OCI-LY1 (cell line): ENCODE data around the gene TGFBR2.
"Not testable (repeated sequence)": the region's sequence is repeated elsewhere in the genome, so short reads cannot be mapped to it uniquely, and the experiment has no call there.

Experiments
- H2AFZ ChIP-seq: fragments of 200-600 bp; sonication (generic), shearing (Covaris generic); 2 replicates; pipeline ENCODE4 v1.6.0; 2014; ENCODE audit warnings: antibody characterized with exemption, mild to moderate bottlenecking, low read length
- H3F3A ChIP-seq: fragments of 200-600 bp; sonication (generic), shearing (Covaris generic); 2 replicates; pipeline ENCODE4 v1.6.0; 2014; ENCODE audit warnings: mild to moderate bottlenecking, antibody characterized with exemption, low read length, moderate library complexity; ENCODE audit not compliant: insufficient read depth
- H3K27ac ChIP-seq: fragments of 200-600 bp; sonication (generic); 2 replicates; pipeline ENCODE4 v1.5.1; 2014; ENCODE audit warnings: low read length, mixed run types, mild to moderate bottlenecking, low read depth; ENCODE audit not compliant: poor library complexity, severe bottlenecking
- H3K27me3 ChIP-seq: fragments of 200-600 bp; sonication (generic); 2 replicates; pipeline ENCODE4 v1.6.0; 2014; ENCODE audit warnings: antibody characterized with exemption, mild to moderate bottlenecking, low read length, moderate library complexity; ENCODE audit not compliant: insufficient read depth
- H3K36me3 ChIP-seq: fragments of 200-600 bp; sonication (generic); 2 replicates; pipeline ENCODE4 v1.6.1; 2014; ENCODE audit warnings: mild to moderate bottlenecking, antibody characterized with exemption, low read length, moderate library complexity, mixed read lengths; ENCODE audit not compliant: insufficient read depth
- H3K4me1 ChIP-seq: fragments of 200-600 bp; sonication (generic); 2 replicates; pipeline ENCODE4 v1.5.1; 2014; ENCODE audit warnings: mild to moderate bottlenecking, low read length, moderate library complexity; ENCODE audit not compliant: insufficient read depth, severe bottlenecking
- H3K4me2 ChIP-seq: fragments of 200-600 bp; sonication (generic), shearing (Covaris generic); 2 replicates; pipeline ENCODE4 v1.6.1; 2014; ENCODE audit warnings: low read length
- H3K4me3 ChIP-seq: fragments of 200-600 bp; sonication (generic); 2 replicates; pipeline ENCODE4 v1.5.1; 2014; ENCODE audit warnings: low read length, low read depth, mild to moderate bottlenecking, mixed read lengths; ENCODE audit not compliant: poor library complexity, severe bottlenecking
- H3K79me2 ChIP-seq: fragments of 200-600 bp; shearing (Covaris generic); 2 replicates; pipeline ENCODE4 v1.6.1; 2016; ENCODE audit warnings: mixed run types, low read length, mixed read lengths; ENCODE audit not compliant: insufficient read depth
- H3K9ac ChIP-seq: fragments of 200-600 bp; sonication (generic), shearing (Covaris generic); 2 replicates; pipeline ENCODE4 v1.6.1; 2014; ENCODE audit warnings: mild to moderate bottlenecking, low read length, mixed read lengths
- H3K9me2 ChIP-seq: fragments of 200-600 bp; sonication (generic), shearing (Covaris generic); 2 replicates; pipeline ENCODE4 v1.6.1; 2014; ENCODE audit warnings: low read depth, mild to moderate bottlenecking, low read length, mixed read lengths
- H3K9me3 ChIP-seq: fragments of 200-600 bp; shearing (Covaris generic); 2 replicates; pipeline ENCODE4 v1.6.1; 2014; ENCODE audit warnings: low read length, mixed read lengths
- H4K20me1 ChIP-seq: fragments of 200-600 bp; sonication (generic), shearing (Covaris generic); 2 replicates; pipeline ENCODE4 v1.6.0; 2016; ENCODE audit warnings: mild to moderate bottlenecking, low read length; ENCODE audit not compliant: insufficient read depth
- EZH2 ChIP-seq: fragments of 200-600 bp; sonication (generic), shearing (Covaris generic); IDR thresholded peaks from 2 replicates; pipeline ENCODE4 v1.8.0; 2017; ENCODE audit warnings: borderline replicate concordance, mixed run types, mild to moderate bottlenecking, antibody characterized with exemption, low read length, moderate library complexity, mixed read lengths
- TF ChIP-seq, protein P1 (sequence below): fragments of 200-600 bp; sonication (generic), shearing (Covaris generic); IDR thresholded peaks from 2 replicates; pipeline ENCODE4 v1.5.1; 2017; ENCODE audit warnings: mild to moderate bottlenecking, antibody characterized with exemption, low read length, moderate library complexity, mixed read lengths

The TGFBR2 gene

DNA sequence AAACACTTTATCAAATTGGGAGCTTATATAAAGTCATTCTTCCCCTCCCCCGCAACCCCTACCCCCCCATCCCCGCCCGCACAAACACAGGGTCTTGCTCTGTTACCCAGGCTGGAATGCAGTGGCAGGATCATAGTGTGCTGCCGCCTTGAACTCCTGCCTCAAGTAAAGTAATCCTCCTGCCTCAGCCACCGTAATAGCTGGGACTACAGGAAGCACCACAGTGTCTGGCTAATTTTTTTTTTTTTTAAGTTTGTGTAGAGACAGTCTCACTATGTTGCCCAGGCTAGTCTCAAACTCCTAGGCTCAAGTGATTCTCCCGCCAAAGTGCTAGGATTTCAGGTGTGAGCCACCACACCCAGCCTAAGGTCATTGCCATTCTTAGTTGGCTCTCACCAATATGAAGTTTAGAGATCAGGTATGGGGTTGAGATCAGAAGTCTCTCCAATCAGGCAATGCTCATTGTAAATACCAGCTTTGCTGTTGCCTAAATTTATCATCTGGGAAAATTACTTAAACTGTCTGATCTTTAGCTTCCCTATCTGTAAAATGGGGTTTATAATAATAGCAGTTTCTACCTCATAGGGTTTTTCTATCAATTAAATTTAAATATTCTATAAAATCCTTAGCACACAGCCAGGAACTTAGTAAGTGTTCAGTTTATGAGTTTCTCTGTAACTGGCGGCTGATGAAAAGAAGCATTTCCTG lies 60.3 kb downstream of the TGFBR2 start:
- TF ChIP-seq, protein P1, sequence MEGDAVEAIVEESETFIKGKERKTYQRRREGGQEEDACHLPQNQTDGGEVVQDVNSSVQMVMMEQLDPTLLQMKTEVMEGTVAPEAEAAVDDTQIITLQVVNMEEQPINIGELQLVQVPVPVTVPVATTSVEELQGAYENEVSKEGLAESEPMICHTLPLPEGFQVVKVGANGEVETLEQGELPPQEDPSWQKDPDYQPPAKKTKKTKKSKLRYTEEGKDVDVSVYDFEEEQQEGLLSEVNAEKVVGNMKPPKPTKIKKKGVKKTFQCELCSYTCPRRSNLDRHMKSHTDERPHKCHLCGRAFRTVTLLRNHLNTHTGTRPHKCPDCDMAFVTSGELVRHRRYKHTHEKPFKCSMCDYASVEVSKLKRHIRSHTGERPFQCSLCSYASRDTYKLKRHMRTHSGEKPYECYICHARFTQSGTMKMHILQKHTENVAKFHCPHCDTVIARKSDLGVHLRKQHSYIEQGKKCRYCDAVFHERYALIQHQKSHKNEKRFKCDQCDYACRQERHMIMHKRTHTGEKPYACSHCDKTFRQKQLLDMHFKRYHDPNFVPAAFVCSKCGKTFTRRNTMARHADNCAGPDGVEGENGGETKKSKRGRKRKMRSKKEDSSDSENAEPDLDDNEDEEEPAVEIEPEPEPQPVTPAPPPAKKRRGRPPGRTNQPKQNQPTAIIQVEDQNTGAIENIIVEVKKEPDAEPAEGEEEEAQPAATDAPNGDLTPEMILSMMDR = no peak
- TF ChIP-seq EZH2 = no peak
- no peaks in the 10 kb centered on the region for H3K27me3 ChIP-seq
- no peak overlapping the region for H3K9ac ChIP-seq
- H3K9me3 ChIP-seq = no peaks in the 10 kb centered on the region
- no peak overlapping the region for H3K27ac ChIP-seq
- H3K9me2 ChIP-seq = no peaks in the 10 kb centered on the region
- H4K20me1 ChIP-seq = no peaks in the 10 kb centered on the region
- no peak overlapping the region for H3K4me3 ChIP-seq
- peaks cover 14% of the 10 kb centered on the region for H3K4me1 ChIP-seq
- no peak overlapping the region for H3K4me2 ChIP-seq
- H2AFZ ChIP-seq = no peak overlapping the region
- no peaks in the 10 kb centered on the region for H3K79me2 ChIP-seq
- H3K36me3 ChIP-seq = peaks cover 66% of the 10 kb centered on the region
- no peaks in the 10 kb centered on the region for H3F3A ChIP-seq

DNA sequence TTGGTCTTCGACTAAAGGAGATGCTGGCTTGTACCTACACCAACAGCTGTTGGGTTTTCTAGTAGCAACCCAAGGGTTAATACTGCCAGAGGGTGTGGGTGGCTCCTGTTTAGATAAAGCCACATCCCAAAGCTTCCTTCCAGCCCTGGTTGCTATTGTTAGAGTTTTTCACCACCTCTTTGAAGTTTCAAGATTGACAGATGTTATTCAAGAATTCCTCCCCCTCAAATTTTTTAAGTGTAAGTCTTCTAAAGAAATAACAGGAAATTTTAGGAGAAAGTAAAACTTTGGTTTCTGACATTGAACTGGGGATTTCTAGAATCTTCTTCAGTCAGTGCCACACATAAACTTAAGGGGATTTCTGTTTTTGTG lies 60.9 kb downstream of the TGFBR2 start:
- peaks cover 66% of the 10 kb centered on the region for H3K36me3 ChIP-seq
- H3K9ac ChIP-seq = no peak overlapping the region
- peaks cover 14% of the 10 kb centered on the region for H3K4me1 ChIP-seq
- no peaks in the 10 kb centered on the region for H3F3A ChIP-seq
- TF ChIP-seq, protein P1 = no peak
- TF ChIP-seq EZH2 = no peak
- no peak overlapping the region for H2AFZ ChIP-seq
- no peaks in the 10 kb centered on the region for H3K9me2 ChIP-seq
- no peaks in the 10 kb centered on the region for H3K79me2 ChIP-seq
- no peaks in the 10 kb centered on the region for H3K27me3 ChIP-seq
- no peak overlapping the region for H3K4me3 ChIP-seq
- H4K20me1 ChIP-seq = no peaks in the 10 kb centered on the region
- H3K9me3 ChIP-seq = no peaks in the 10 kb centered on the region
- H3K27ac ChIP-seq = no peak overlapping the region
- no peak overlapping the region for H3K4me2 ChIP-seq

DNA sequence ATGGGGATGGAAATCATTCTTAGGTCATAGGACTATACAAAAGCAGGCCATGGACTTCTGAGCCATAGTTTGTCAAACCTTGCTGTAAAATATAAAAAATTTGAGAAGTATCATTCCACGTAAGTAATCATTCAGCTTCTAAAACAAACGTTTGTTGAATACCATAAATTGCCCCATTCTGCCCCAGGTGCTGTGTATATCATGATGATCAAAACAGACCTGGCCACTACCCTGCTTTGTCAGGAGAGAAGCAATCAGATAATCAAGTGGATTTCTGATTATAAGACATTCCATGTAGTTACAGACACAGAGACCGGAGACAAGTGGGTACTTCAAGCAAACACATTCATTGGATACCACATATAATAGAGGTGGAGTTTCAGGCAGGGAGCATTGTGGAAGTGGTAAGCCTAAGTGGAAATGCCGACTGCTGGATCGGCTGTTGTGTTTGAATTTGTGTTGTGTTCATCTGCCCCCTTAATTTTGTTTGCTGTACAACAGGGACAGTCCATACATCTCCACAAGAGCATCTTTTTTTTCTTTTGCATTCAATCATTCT lies 61.7 kb downstream of the TGFBR2 start:
- peaks cover 14% of the 10 kb centered on the region for H3K4me1 ChIP-seq
- no peaks in the 10 kb centered on the region for H3K9me3 ChIP-seq
- no peak for TF ChIP-seq EZH2
- TF ChIP-seq, protein P1 = no peak
- no peaks in the 10 kb centered on the region for H3K9me2 ChIP-seq
- no peak overlapping the region for H3K9ac ChIP-seq
- H3K27me3 ChIP-seq = no peaks in the 10 kb centered on the region
- H3K27ac ChIP-seq = no peak overlapping the region
- H3K79me2 ChIP-seq = no peaks in the 10 kb centered on the region
- H3K4me2 ChIP-seq = no peak overlapping the region
- no peaks in the 10 kb centered on the region for H4K20me1 ChIP-seq
- no peak overlapping the region for H3K4me3 ChIP-seq
- no peak overlapping the region for H2AFZ ChIP-seq
- no peaks in the 10 kb centered on the region for H3F3A ChIP-seq
- H3K36me3 ChIP-seq = peaks cover 66% of the 10 kb centered on the region

DNA sequence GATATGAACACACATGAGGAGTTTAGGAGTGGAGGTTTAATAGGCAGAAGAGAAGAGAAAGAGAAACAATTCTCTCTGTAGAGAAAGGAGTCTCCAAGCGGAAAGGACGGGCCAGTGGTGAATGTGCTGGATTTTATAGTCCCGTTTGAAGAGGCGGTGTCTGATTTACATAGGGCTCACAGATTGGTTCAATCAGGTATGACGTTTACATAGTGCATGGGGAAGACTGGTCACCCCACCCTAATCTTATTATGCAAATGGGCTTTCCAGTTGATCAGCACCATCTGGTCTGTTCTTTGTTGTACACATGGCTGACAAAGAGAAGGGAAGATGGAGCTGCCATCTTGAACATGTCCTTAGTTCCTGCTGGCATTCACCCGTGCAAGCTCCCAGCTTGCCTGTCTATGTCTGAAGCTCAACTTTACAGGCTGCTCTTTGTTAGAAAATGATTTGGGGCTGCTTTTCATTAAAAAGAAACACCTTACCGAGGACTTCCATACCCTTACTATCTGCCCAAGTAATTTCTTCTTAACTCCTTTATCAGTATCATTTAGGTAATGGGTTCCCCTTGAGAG lies 63.0 kb downstream of the TGFBR2 start:
- H4K20me1 ChIP-seq, H2AFZ ChIP-seq, H3K9ac ChIP-seq, H3F3A ChIP-seq, H3K27ac ChIP-seq, H3K4me2 ChIP-seq, H3K9me3 ChIP-seq, H3K4me3 ChIP-seq, H3K9me2 ChIP-seq, H3K79me2 ChIP-seq, H3K27me3 ChIP-seq: not testable (repeated sequence)
- peaks cover 11% of the 10 kb centered on the region for H3K4me1 ChIP-seq
- H3K36me3 ChIP-seq = peaks cover 73% of the 10 kb centered on the region
